RWPE2 (cell line): Measurements from ENCODE around the gene GLYATL3.

ENCODE experiments used
- ATAC-seq: fragments of 200-7000 bp; cut with Tn5 transposase; 3 replicates; pipeline ENCODE4 v1.9.1; 2021; ENCODE audit warnings: low read depth
- DNase-seq: peaks from one replicate; pipeline ENCODE4 v3.0.0-alpha.2; 2020; ENCODE audit warnings: low spot score
- H3K27ac ChIP-seq: fragments of 450-650 bp; 2 replicates; pipeline ENCODE4 v1.5.1; 2017; ENCODE audit warnings: mild to moderate bottlenecking; ENCODE audit not compliant: poor library complexity, severe bottlenecking
- H3K27me3 ChIP-seq: fragments of 250-450 bp; sonication (Bioruptor Pico); 2 replicates; pipeline ENCODE4 v1.5.1; 2021; ENCODE audit warnings: mild to moderate bottlenecking, moderate library complexity; ENCODE audit not compliant: insufficient read depth, poor library complexity, severe bottlenecking
- H3K36me3 ChIP-seq: fragments of 250-450 bp; sonication (Bioruptor Pico); 2 replicates; pipeline ENCODE4 v1.5.1; 2020; ENCODE audit warnings: low read depth, mild to moderate bottlenecking, moderate library complexity
- H3K4me1 ChIP-seq: fragments of 250-450 bp; sonication (Bioruptor Pico); 2 replicates; pipeline ENCODE4 v1.5.1; 2021; ENCODE audit warnings: mild to moderate bottlenecking, moderate library complexity; ENCODE audit not compliant: insufficient read depth, poor library complexity, severe bottlenecking
- H3K4me3 ChIP-seq: fragments of 250-450 bp; sonication (Bioruptor Pico); 2 replicates; pipeline ENCODE4 v1.5.1; 2021; ENCODE audit warnings: mild to moderate bottlenecking, moderate library complexity; ENCODE audit not compliant: severe bottlenecking
- H3K9me3 ChIP-seq: fragments of 250-450 bp; sonication (Bioruptor Pico); 2 replicates; pipeline ENCODE4 v1.5.1; 2021; ENCODE audit warnings: mild to moderate bottlenecking, moderate library complexity; ENCODE audit not compliant: severe bottlenecking
- CTCF ChIP-seq: fragments of 450-650 bp; IDR thresholded peaks from one replicate; pipeline ENCODE4 v1.5.1; 2017; ENCODE audit warnings: mild to moderate bottlenecking, moderate library complexity; ENCODE audit not compliant: poor library complexity, severe bottlenecking

GLYATL3 gene

DNA sequence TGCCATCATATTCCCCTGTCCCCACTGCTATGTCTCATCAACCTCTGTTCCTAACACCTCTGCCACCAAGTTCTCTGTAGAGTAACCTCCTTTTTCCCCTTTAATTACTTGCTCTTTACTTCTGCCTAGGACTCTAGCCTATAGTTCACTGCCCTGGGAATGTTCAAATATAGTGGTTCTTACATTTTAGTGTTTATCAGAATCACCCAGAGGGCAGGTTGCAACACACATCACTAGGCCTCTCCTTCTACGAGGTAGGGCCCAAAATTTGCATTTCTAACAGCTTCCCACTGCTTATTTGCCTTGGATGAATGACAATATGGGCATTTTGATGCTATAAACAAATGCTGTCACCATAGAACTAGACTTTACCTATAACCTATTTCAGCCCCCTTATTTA, 27.6 kb downstream of the GLYATL3 start:
- Histone ChIP-seq H3K4me3 (no peak overlapping the region), H3K9me3 (no peaks in the 10 kb centered on the region), H3K27ac (no peak overlapping the region), H3K27me3 (no peaks in the 10 kb centered on the region), H3K4me1 (no peaks in the 10 kb centered on the region), H3K36me3 (no peaks in the 10 kb centered on the region)
- DNase-seq (no peak), ATAC-seq (no peak)
- TF ChIP-seq CTCF, result no peak

DNA sequence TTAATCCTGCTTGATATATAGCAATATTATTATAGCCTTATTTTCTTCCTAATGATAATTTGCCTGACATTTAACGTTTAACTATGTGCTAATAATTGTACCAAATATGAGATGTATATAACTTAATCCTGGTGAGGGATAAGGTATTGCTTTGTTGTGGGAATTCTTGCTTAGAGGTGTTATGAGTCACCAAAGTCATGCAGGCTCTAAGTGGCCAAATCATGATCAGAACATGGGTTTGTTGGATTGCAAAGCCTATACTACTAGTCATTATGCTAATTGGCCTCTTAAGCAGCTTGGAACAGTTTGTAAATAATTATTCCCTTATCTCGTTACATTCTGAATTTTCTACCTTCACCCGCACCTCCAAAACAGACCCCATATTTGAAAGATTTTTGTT, 28.8 kb downstream of the GLYATL3 start:
- no peaks in the 10 kb centered on the region for H3K4me1 ChIP-seq
- DNase-seq, result no peak
- H3K27me3 ChIP-seq, result no peaks in the 10 kb centered on the region
- H3K4me3 ChIP-seq, result no peak overlapping the region
- H3K36me3 ChIP-seq, result no peaks in the 10 kb centered on the region
- no peak for TF ChIP-seq CTCF
- ATAC-seq, result no peak
- H3K9me3 ChIP-seq, result no peaks in the 10 kb centered on the region
- H3K27ac ChIP-seq, result no peak overlapping the region

- no peaks in the 10 kb centered on the region for H3K36me3 ChIP-seq
- no peaks in the 10 kb centered on the region for H3K9me3 ChIP-seq
- DNase-seq (no peak), ATAC-seq (peak; percentile 35; the same call in 1 of the 3 replicates)
- no peaks in the 10 kb centered on the region for H3K27me3 ChIP-seq
- no peak overlapping the region for H3K4me3 ChIP-seq
- no peaks in the 10 kb centered on the region for H3K4me1 ChIP-seq
- TF ChIP-seq CTCF, result no peak
- H3K27ac ChIP-seq, result no peak overlapping the region
These were observed 30.5 kb downstream of the GLYATL3 start for GRCh38 chr6:49530141-49530776.

GRCh38 chr6:49531774-49532569, 32.2 kb downstream of the GLYATL3 start:
- no peak overlapping the region for H3K4me3 ChIP-seq
- no peak overlapping the region for H3K27ac ChIP-seq
- H3K27me3 ChIP-seq, result no peaks in the 10 kb centered on the region
- H3K36me3 ChIP-seq, result no peaks in the 10 kb centered on the region
- H3K4me1 ChIP-seq, result peaks cover 3% of the 10 kb centered on the region
- H3K9me3 ChIP-seq, result no peaks in the 10 kb centered on the region
- no peak for DNase-seq
- ATAC-seq, result peak; percentile 97
- peak; percentile 98 for TF ChIP-seq CTCF

GRCh38 chr6:49535795-49536194, 36.1 kb downstream of the GLYATL3 start:
- Histone ChIP-seq H3K27ac (no peak overlapping the region), H3K9me3 (no peaks in the 10 kb centered on the region), H3K4me1 (peaks cover 11% of the 10 kb centered on the region), H3K36me3 (no peaks in the 10 kb centered on the region), H3K4me3 (no peak overlapping the region), H3K27me3 (no peaks in the 10 kb centered on the region)
- DNase-seq (no peak), ATAC-seq (no peak)
- no peak for TF ChIP-seq CTCF
